Measurements from ENCODE around the gene ASCC3.
"Not testable (repeated sequence)": the region's sequence is repeated elsewhere in the genome, so short reads cannot be mapped to it uniquely, and the experiment has no call there.

The ASCC3 gene, protein sequence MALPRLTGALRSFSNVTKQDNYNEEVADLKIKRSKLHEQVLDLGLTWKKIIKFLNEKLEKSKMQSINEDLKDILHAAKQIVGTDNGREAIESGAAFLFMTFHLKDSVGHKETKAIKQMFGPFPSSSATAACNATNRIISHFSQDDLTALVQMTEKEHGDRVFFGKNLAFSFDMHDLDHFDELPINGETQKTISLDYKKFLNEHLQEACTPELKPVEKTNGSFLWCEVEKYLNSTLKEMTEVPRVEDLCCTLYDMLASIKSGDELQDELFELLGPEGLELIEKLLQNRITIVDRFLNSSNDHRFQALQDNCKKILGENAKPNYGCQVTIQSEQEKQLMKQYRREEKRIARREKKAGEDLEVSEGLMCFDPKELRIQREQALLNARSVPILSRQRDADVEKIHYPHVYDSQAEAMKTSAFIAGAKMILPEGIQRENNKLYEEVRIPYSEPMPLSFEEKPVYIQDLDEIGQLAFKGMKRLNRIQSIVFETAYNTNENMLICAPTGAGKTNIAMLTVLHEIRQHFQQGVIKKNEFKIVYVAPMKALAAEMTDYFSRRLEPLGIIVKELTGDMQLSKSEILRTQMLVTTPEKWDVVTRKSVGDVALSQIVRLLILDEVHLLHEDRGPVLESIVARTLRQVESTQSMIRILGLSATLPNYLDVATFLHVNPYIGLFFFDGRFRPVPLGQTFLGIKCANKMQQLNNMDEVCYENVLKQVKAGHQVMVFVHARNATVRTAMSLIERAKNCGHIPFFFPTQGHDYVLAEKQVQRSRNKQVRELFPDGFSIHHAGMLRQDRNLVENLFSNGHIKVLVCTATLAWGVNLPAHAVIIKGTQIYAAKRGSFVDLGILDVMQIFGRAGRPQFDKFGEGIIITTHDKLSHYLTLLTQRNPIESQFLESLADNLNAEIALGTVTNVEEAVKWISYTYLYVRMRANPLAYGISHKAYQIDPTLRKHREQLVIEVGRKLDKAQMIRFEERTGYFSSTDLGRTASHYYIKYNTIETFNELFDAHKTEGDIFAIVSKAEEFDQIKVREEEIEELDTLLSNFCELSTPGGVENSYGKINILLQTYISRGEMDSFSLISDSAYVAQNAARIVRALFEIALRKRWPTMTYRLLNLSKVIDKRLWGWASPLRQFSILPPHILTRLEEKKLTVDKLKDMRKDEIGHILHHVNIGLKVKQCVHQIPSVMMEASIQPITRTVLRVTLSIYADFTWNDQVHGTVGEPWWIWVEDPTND (N-terminal part only)

DNA sequence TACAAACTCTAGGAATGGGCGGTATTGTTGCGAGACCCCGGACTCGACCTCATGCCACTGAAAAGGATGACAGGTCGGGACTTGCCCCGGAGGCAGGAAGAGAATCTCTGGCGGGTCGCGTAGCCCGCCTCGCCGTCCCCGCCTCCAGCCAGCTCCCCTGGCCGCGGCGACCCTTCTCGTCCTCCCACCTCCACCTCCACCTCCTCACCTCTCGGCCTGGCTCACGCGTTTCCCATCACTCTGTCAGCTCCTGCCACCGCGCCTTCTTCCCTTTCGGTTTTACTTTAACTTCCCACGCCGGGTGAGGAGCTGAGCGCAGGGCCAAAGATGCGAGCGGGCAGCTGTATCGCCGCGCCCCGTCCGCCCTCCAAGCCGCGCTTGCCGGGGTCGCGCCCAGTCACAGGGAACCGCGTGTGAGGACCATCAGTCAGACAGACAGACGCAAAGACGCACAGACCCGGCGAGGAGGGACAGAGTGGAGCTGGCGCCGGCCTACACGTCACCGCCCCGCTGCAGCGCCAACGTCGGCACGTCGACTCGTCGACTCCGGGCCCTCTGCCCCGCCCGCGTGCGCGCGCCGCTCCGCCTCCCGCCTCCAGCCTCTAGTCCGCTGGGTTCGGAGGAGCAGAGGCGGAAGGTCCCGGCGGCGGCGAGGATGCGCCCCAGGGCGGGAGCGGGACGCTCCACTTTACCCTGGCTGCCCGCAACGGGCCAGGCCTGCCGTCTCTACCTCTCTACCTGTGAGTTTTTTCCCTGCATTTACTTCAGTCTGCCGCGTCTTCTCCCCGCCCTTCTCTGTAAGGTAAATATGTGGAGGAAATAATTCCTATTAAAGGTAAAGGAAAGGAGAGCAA, at the start of gene ASCC3:
ASCC3 (minus strand) TSS at position 477 of the 854 bp plus-strand sequence. CDS start 13,332 bp downstream, outside the sequence.
- DNase-seq: peak; percentile 77

DNA sequence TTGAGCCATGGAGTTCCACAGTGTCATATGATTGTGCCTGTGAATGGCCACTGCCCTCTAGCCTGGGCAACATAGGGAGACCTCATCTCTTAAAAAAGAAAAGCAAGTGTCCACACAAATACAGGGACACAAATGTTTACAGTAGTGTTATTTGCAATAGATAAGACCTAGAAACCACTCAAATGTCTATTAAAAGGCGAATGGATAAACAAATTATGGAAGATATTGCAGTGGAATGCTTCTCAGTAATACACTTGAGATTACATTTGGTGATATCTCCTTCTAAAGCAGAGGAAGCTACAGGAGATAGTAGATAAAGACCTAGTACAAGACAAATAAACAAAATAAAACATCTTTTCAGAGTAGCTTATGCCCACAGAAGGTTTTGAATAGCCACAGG, 44.6 kb upstream of the ASCC3 start:
- no peak for DNase-seq

- DNase-seq: no peak
Measured at GRCh38 chr6:100924534-100925227, 43.6 kb upstream of the ASCC3 start.

DNA sequence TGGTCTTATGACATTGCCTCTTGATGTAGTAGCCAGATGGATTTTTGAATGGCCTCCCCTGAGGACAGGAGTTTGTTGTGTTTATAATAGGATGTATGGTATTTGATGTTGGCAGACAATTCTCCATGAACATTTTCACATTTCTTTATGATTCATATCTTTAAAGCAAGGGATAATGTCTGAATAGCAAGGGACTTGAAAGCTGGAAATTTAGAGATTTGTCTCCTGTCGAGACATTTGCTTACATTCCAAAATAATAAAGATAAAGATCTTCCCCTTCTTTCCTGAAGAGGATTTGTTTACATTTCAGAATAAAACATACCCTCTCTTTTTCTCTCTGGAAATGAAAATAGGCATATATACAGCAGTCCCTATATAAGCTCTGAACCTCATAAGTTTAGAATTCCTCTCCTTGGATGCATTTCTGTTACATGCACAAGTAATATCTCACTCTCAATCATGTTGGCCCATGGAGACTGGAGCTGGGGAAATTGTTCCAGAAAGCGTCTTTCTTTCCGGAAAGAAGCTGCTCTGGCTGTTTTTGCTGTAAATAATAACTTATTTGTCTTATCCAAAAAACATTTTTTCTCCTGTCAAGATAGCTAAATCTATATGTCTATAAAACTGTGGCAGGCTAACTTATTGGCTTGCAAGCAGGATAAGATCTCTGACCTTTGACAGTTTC, 42.5 kb upstream of the ASCC3 start:
- DNase-seq: no peak

DNA sequence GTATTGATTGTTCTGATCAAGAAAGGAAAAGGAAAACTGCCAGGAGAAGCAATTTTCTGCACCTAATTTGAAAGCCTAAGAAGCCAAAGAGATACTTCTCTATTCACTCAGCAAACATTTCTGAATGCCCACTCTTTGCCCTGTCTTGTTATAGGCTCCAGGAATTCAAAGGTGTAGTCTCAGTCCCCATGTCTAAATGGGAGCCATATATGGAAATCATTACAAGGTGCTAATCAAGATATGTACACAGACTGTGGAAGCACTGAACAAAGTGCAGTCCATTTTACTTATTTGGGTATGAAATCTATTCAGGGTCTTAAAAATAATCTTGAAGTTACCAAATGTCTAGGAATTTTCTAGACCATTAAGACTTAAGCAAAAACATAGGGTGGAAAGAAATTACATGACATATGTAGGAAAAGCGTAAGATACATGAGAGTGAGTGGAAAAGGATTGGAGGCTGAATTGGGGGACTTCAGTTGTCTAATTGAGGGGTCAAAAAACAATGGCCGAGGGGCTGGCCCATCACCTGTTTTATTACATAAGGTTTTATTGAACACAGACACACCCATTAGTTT, 39.0 kb upstream of the ASCC3 start:
- DNase-seq: no peak

- no peak for DNase-seq
Measured at GRCh38 chr6:100918152-100918551, 37.0 kb upstream of the ASCC3 start.

DNA sequence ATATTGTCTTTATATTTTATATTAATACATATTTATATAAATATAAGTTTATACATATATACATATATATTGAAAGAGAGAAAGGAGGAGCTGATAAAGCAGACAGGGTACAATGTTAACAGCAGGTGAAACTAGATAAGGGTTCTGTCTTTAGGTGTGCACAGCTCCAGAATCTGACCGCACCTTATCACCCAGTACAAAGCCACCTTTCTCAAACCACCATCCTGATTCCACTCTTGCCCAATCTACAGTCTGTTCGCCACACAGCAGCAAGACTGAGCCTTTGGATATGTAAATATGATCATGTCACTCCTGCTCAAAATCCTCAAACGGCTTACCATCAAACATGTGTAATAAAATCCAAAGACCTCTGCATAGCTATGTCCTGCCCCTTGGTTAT, 34.7 kb upstream of the ASCC3 start:
- DNase-seq: no peak

DNA sequence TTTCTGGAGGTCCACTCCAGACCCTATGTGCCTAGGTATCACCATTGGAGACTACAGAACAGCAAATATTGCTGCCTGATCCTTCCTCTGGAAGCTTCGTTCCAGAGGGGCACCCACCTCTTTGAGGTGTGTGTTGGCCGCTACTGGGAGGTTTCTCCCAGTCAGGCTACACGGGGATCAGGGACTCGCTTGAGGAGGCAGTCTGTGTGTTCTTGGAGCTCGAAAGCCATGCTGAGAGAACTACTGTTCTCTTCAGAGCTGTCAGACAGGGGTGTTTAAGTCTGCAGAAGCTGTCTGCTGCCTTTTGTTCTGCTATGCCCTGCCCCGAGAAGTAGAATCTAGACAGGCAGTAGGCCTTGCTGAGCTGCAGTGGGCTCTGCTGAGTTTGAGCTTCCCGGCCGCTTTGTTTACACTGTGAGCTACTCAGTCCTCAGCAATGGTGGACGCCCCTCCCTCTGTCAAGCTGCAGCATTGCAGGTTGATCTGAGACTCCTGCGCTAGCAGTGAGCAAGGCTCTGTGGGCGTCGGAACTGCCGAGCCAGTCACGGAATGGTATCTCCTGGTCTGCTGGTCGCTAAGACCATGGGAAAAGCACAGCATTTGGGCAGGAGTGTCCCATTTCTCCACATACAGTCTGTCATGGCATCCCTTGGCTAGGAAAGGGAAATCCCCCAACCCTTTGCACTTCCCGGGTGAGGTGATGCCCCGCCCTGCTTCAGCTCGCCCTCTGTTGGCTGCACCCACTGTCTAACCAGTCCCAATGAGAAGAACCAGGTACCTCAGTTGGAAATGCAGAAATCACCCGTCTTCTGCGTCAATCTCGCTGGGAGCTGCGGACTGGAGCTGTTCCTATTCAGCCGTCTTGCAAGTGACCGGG, 32.5 kb upstream of the ASCC3 start:
- peak; percentile 12 for DNase-seq

DNA sequence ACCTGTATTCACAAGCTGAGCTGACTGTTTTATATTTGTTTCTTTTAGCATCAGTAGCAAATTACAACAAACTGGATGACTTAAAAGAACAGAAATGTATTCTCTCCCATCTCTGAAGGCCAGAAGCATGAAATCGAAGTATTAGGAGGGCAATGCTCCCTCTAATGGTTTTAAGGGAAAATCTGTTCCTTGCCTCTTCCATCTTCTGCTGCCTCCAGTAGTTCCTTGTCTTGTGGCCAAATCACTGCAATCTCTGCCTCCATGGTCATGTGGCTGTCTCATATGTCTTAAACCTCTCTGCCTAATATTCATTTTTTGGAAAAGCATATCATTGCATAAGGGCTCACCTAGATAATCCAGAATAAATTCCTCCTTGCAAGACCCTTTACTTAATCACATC, 25.2 kb upstream of the ASCC3 start:
- no peak for DNase-seq

GRCh38 chr6:100905067-100905466, 23.9 kb upstream of the ASCC3 start:
- DNase-seq: no peak

DNA sequence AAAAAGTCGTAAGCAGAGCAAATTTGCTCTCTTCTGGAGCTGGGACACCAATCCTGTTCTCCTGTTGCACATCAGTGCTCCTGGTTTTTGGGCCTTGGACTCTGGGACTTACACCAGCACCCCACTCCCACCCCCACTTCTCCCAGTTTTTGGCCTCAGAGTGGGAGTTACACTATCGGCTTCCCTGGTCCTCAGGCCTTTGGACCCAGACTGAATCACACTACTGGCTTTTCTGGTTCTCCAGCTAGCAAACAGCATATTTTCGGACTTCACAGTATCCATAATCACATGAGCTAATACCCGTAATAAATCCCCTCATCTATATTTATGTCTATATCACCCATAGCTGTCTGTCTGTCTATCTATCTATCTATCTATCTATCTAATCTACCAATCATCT, 23.2 kb upstream of the ASCC3 start:
- no peak for DNase-seq

DNA sequence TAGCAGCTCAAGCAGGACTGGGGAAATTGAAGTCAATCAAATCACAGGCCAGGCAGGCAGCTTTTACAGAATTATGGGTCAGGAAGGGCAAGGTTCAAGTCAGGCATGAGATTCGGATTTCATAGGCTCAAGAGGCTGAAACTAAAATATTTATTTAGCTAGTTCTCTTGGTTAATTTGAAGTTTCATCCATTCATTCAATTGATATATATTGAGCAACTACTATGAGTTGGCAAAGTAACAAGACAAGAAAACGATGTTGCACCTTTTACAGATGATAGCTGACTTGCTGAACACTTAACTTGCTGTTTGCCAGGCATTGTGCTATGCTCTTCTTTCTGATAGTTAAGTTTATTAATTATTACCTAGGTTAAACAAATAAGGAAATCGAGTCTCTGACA, 20.5 kb upstream of the ASCC3 start:
- DNase-seq: no peak

- DNase-seq: no peak
Measured at GRCh38 chr6:100899202-100899601, 18.1 kb upstream of the ASCC3 start.

DNA sequence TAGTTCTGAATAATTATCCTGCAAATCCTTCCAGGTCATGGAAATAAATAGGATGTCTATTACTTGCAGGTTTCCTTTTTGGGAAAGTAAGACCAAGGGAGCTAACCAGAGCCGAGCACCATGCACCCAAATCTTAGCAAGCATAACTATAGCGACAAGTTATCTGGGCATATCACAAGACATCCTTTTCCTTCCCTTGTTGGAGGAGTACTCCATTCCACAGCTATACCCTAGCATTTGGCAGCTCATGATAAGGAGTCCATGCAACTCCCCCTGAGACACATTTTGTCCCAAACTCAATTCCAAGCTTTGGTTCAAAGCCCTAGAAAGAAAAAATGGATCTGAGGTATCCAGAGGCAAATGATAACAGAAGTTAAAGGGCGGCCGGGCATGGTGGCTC, 16.5 kb upstream of the ASCC3 start:
- DNase-seq: no peak

- no peak for DNase-seq
Measured at GRCh38 chr6:100893743-100894142, 12.6 kb upstream of the ASCC3 start.

GRCh38 chr6:100892693-100893092, 11.6 kb upstream of the ASCC3 start:
- no peak for DNase-seq

- DNase-seq: no peak
Measured at GRCh38 chr6:100892116-100892515, 11.0 kb upstream of the ASCC3 start.

DNA sequence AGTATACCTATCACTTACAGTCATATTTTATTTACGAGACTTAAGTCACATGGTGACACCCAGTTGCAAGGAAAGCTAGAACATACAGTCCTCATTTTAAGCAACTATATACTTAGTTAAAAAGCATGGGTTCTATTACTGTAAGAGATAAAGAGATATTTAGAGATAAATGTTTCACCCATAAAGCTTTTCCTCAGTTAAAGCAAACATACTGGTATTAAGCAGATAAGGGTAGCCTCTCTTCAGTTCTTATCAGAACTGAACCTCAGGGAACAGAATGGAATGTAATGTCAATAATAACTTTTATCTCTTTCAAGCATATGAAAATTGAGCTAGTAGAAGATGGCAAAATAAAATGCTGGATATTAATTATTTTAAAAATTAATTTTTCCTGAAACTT, 9.9 kb upstream of the ASCC3 start:
- DNase-seq: no peak

DNA sequence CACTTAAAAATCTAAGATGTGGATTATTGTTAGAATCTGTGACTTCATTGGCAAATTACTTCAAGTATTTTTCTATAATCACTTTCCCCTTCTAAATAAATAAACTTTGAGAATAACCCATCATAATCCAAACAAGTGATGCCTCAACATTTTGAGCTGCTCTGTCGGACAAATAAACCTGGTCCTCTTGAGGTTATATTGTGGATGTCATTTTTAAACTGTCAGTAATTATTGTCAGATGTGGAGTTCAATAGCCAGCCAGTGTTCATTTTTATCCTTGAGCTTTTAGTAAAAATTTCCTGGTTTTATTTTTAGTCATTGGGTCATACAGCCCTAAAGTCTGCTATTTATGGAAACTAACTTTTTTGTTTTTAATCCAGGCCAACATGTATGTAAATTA, 9.5 kb upstream of the ASCC3 start:
- not testable (repeated sequence) for DNase-seq

DNA sequence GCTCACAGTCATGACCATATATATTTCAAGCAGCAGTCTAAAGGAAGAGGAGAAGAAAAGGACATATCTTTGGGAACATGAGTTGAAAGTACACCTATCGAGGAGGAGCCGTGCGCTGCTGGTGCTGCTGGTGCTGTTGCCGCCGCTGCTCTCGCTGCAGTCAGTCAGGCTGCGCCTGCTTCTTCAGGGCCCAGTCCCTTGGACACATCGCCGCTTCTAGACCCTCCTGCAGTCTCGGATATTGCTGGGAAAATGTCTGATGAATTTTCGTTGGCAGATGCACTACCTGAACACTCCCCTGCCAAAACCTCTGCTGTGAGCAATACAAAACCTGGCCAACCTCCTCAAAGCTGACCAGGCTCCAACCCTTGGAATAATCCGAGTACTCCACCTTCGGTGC, 8.2 kb upstream of the ASCC3 start:
- no peak for DNase-seq

Measured in NCI-H1436 (cell line).